Pancreas (tissue), 10 donors: ENCODE results near the gene ZNF423. TPM values are rescaled to one million over a fixed set of nuclear protein-coding genes. Genes with fewer than 3 reads are reported as not detected.
A peak's percentile ranks its signal among the peaks of the same experiment; 100 is the strongest.

Experiments used
- ATAC-seq, 4 donors: fragments of 200-7000 bp; cut with Tn5 transposase; one replicate each; pipeline versions ENCODE4 v1.8.0 to v1.9.1; 2020; ENCODE audit warnings: mild to moderate bottlenecking in 4 of 4, moderate library complexity in 4 of 4
- DNase-seq, 6 donors: peaks; one replicate each; pipeline ENCODE4 v3.0.0-alpha.2; 2020
- FAIRE-seq: peaks from 2 replicates; lab custom pipeline; 2012; peaks lifted over from hg19 to GRCh38; lab: Jason Lieb, UNC
- H3K27ac ChIP-seq, 4 donors: fragments of 200-600 bp; sonication (generic); 1 replicate in 3 of 4; 2 replicates in 1 of 4; pipeline versions ENCODE4 v1.5.0 to v1.8.0; 2020
- H3K27me3 ChIP-seq, 4 donors: fragments of 200-600 bp; one replicate each; pipeline ENCODE4 v1.8.0; 2021
- H3K36me3 ChIP-seq, 3 donors: fragments of 200-600 bp; sonication (generic) in 1 of 3; one replicate each; pipeline versions ENCODE4 v1.5.0 to v1.8.0; 2020 to 2021
- H3K4me1 ChIP-seq, 3 donors: fragments of 200-600 bp; one replicate each; pipeline ENCODE4 v1.8.0; 2021
- H3K4me3 ChIP-seq, 4 donors: fragments of 200-600 bp; sonication (generic) in 2 of 4; one replicate each; pipeline versions ENCODE4 v1.5.0 to v1.8.0; 2020 to 2021
- H3K9me3 ChIP-seq, 4 donors: fragments of 200-600 bp; one replicate each; pipeline ENCODE4 v1.8.0; 2021
- CTCF ChIP-seq, 4 donors: fragments of 200-600 bp; sonication (generic) in 3 of 4; IDR thresholded peaks; one replicate each; pipeline versions ENCODE4 v1.5.0 to v1.8.0; 2021; ENCODE audit warnings: antibody characterized with exemption in 4 of 4
- WGBS, 2 donors: extraction: QIAGEN DNeasy Blood & Tissue Kit; methylation state at CpG; one replicate each; pipeline ENCODE4 v1.1.7; 2013; 5-methylcytosine and 5-hydroxymethylcytosine counted together
- intact Hi-C, 3 donors: fragments of 100-400 bp; cut with DNase I; formaldehyde crosslinking; loops; one replicate each; pipeline versions ENCODE4 v1.11.1 to v1.14.2; 2022
- polyA plus RNA-seq, 2 donors: library from polyadenylated mRNA; stranded (reverse); fragments of 200-250 nt; gene quantifications; one replicate each; pipeline ENCODE4 v1.2.3, GENCODE V29; 2013
- total RNA-seq, 6 donors: library from RNA; stranded (reverse); fragmentation: NEBNext Ultra II Directional in 4 of 6; extraction: Animal tissue kit (Norgen Biotek cat#: 25700) in 4 of 6; gene quantifications; one replicate each; pipeline versions ENCODE4 v1.2.1 to v1.2.4, GENCODE V29; 2021 to 2023
- donor health status: healthy with polysubstance abuse.
- donor health status: DM: no; HTN: no; CAD: no; lungs with moderate emphysema.
- donor health status: DM: no; HTN: no; CAD: no.
- donor health status: control.
- donor health status: control.
- donor health status: Bipolar disorder and iron deficiency.
- donor health status: DM: yes; HTN: yes; CAD: no.
- donor health status: DM: no; HTN: no; CAD: no.
- donor health status: DM: no; HTN: no; CAD: no.
- donor health status: DM: yes; HTN: yes; CAD: no.

Gene ZNF423
- total and polyA plus RNA-seq, 8 donors: 0.61 to 5.1 (median 3.0) TPM

GRCh38 chr16:49455991-49456745, 399.7 kb downstream of the ZNF423 start:
- DNase-seq (peak in 1 of 6 donors; percentile 7), ATAC-seq (no peak)
- intact Hi-C loops: no loop called here

GRCh38 chr16:49455181-49455990, 400.5 kb downstream of the ZNF423 start:
- intact Hi-C loops: no loop called here
- TF ChIP-seq CTCF (IDR thresholded peaks at IDR 0.05): no peak
- FAIRE-seq (no peak), DNase-seq (no peak), ATAC-seq (no peak)
- Histone ChIP-seq H3K27me3 (no peaks in the 10 kb centered on the region), H3K36me3 (no peaks in the 10 kb centered on the region), H3K9me3 (no peaks in the 10 kb centered on the region), H3K27ac (no peak overlapping the region), H3K4me1 (no peaks in the 10 kb centered on the region), H3K4me3 (no peak overlapping the region)
- 78 to 88% methylated on average over 11 of the region's 11 CpGs for WGBS, 2 donors

More at GRCh38 chr16:49455991-49456745, 399.7 kb downstream of the ZNF423 start:
- FAIRE-seq: no peak
- Histone ChIP-seq H3K36me3 (no peaks in the 10 kb centered on the region), H3K27me3 (no peaks in the 10 kb centered on the region), H3K27ac (no peak overlapping the region), H3K9me3 (no peaks in the 10 kb centered on the region), H3K4me3 (no peak overlapping the region), H3K4me1 (no peaks in the 10 kb centered on the region)
- TF ChIP-seq CTCF (IDR thresholded peaks at IDR 0.05): no peak
- 75 to 76% methylated on average over 8 of the region's 8 CpGs for WGBS, 2 donors

- peaks cover 0 to 3% (median 0%) of the 10 kb centered on the region in 4 donors for H3K27me3 ChIP-seq
- no peak for DNase-seq
- H3K9me3 ChIP-seq: no peaks in the 10 kb centered on the region
- H3K4me3 ChIP-seq: no peak overlapping the region
- H3K36me3 ChIP-seq: no peaks in the 10 kb centered on the region
- H3K4me1 ChIP-seq: no peaks in the 10 kb centered on the region
- WGBS, 2 donors: 86 to 88% methylated on average over 12 of the region's 12 CpGs
- ATAC-seq: no peak
- no peak for FAIRE-seq
- TF ChIP-seq CTCF (IDR thresholded peaks at IDR 0.05): no peak
- intact Hi-C loops: no loop called here
- no peak overlapping the region for H3K27ac ChIP-seq
These were observed 401.3 kb downstream of the ZNF423 start for GRCh38 chr16:49454426-49455180.

- WGBS, 2 donors: 90 to 94% methylated on average over 5 of the region's 5 CpGs
- peak in 1 of 6 donors; percentile 8 for DNase-seq
- H3K4me3 ChIP-seq: no peak overlapping the region
- H3K27me3 ChIP-seq: peaks cover 0 to 3% (median 0%) of the 10 kb centered on the region in 4 donors
- no peaks in the 10 kb centered on the region for H3K9me3 ChIP-seq
- no peak for ATAC-seq
- TF ChIP-seq CTCF (IDR thresholded peaks at IDR 0.05): no peak
- no peak for FAIRE-seq
- H3K4me1 ChIP-seq: no peaks in the 10 kb centered on the region
- intact Hi-C loops: no loop called here
- no peaks in the 10 kb centered on the region for H3K36me3 ChIP-seq
- no peak overlapping the region for H3K27ac ChIP-seq
These were observed 401.9 kb downstream of the ZNF423 start for GRCh38 chr16:49453983-49454382.
